H9 (cell line): ENCODE measurements around the gene FMO5. TPM values are rescaled to one million over a fixed set of nuclear protein-coding genes. Genes with fewer than 3 reads are reported as not detected.
"Not testable (repeated sequence)": the region's sequence is repeated elsewhere in the genome, so short reads cannot be mapped to it uniquely, and the experiment has no call there.

Experiments used
- DNase-seq: peaks from one replicate; pipeline ENCODE4 v3.0.0-alpha.2; 2017
- H2AFZ ChIP-seq: one replicate; pipeline ENCODE4 v1.6.1; 2013; ENCODE audit warnings: mild to moderate bottlenecking, low read length, control low read depth, moderate library complexity
- H2AK5ac ChIP-seq: 2 replicates; pipeline ENCODE4 v1.6.1; 2013; ENCODE audit warnings: low read length, control low read depth, mixed read lengths; ENCODE audit not compliant: insufficient read length
- H2BK120ac ChIP-seq: one replicate; pipeline ENCODE4 v1.6.1; 2013; ENCODE audit warnings: low read depth, mild to moderate bottlenecking, low read length, control low read depth, inconsistent platforms; ENCODE audit not compliant: poor library complexity, severe bottlenecking
- H2BK12ac ChIP-seq: 2 replicates; pipeline ENCODE4 v1.6.1; 2013; ENCODE audit warnings: low read length, control low read depth, mixed read lengths, low read depth; ENCODE audit not compliant: insufficient read length
- H2BK15ac ChIP-seq: 2 replicates; pipeline ENCODE4 v1.6.1; 2013; ENCODE audit warnings: low read depth, low read length, control low read depth
- H2BK20ac ChIP-seq: one replicate; pipeline ENCODE4 v1.6.1; 2013; ENCODE audit warnings: low read depth, mild to moderate bottlenecking, low read length, control low read depth, inconsistent platforms; ENCODE audit not compliant: poor library complexity, severe bottlenecking
- H2BK5ac ChIP-seq: 2 replicates; pipeline ENCODE4 v1.6.1; 2013; ENCODE audit warnings: low read length, control low read depth, mixed read lengths; ENCODE audit not compliant: insufficient read length
- H3K14ac ChIP-seq: 2 replicates; pipeline ENCODE4 v1.6.1; 2013; ENCODE audit warnings: low read length, control low read depth; ENCODE audit not compliant: insufficient read depth
- H3K18ac ChIP-seq: 2 replicates; pipeline ENCODE4 v1.6.1; 2013; ENCODE audit warnings: low read depth, mild to moderate bottlenecking, mixed read lengths, low read length, control low read depth; ENCODE audit not compliant: insufficient read length
- H3K23ac ChIP-seq: 2 replicates; pipeline ENCODE4 v1.6.1; 2013; ENCODE audit warnings: low read length, control low read depth, mixed read lengths, low read depth; ENCODE audit not compliant: insufficient read length
- H3K23me2 ChIP-seq: 2 replicates; pipeline ENCODE4 v1.6.1; 2013; ENCODE audit warnings: low read depth, mild to moderate bottlenecking, mixed read lengths, low read length, control low read depth; ENCODE audit not compliant: insufficient read length, poor library complexity, severe bottlenecking
- H3K27ac ChIP-seq: 2 replicates; pipeline ENCODE4 v1.5.1; 2013; ENCODE audit warnings: low read length, control low read depth, mixed read lengths, low read depth; ENCODE audit not compliant: insufficient read length
- H3K27me3 ChIP-seq: 2 replicates; pipeline ENCODE4 v1.6.1; 2013; ENCODE audit warnings: low read length, control low read depth, inconsistent platforms; ENCODE audit not compliant: insufficient read depth
- H3K4ac ChIP-seq: 2 replicates; pipeline ENCODE4 v1.6.1; 2013; ENCODE audit warnings: low read depth, mild to moderate bottlenecking, control low read depth, inconsistent platforms, low read length, moderate library complexity
- H3K4me1 ChIP-seq: 2 replicates; pipeline ENCODE4 v1.6.1; 2013; ENCODE audit warnings: low read length, control low read depth, inconsistent platforms; ENCODE audit not compliant: insufficient read depth
- H3K4me2 ChIP-seq: 2 replicates; pipeline ENCODE4 v1.6.1; 2013; ENCODE audit warnings: low read length, control low read depth, mixed read lengths; ENCODE audit not compliant: insufficient read length, insufficient read depth
- H3K56ac ChIP-seq: 2 replicates; pipeline ENCODE4 v1.6.1; 2013; ENCODE audit warnings: low read depth, mild to moderate bottlenecking, mixed read lengths, low read length, control low read depth; ENCODE audit not compliant: insufficient read length
- H3K79me1 ChIP-seq: 2 replicates; pipeline ENCODE4 v1.6.1; 2013; ENCODE audit warnings: low read depth, mild to moderate bottlenecking, moderate library complexity, low read length, control low read depth, inconsistent platforms; ENCODE audit not compliant: insufficient read depth, poor library complexity, severe bottlenecking
- H3K79me2 ChIP-seq: 2 replicates; pipeline ENCODE4 v1.6.1; 2013; ENCODE audit warnings: low read length, control low read depth, inconsistent platforms; ENCODE audit not compliant: insufficient read depth
- H3K9ac ChIP-seq: 2 replicates; pipeline ENCODE4 v1.6.1; 2013; ENCODE audit warnings: low read length, control low read depth, mixed read lengths; ENCODE audit not compliant: insufficient read length; ENCODE audit errors: extremely low read depth
- H3K9me3 ChIP-seq: one replicate; pipeline ENCODE4 v1.6.1; 2013; ENCODE audit warnings: low read depth, low read length, inconsistent platforms; ENCODE audit not compliant: control insufficient read depth
- H3T11ph ChIP-seq: one replicate; pipeline ENCODE4 v1.6.1; 2013; ENCODE audit warnings: mild to moderate bottlenecking, low read length, control low read depth, inconsistent platforms
- H4K20me1 ChIP-seq: one replicate; pipeline ENCODE4 v1.6.1; 2013; ENCODE audit not compliant: control insufficient read depth, insufficient read length, insufficient read depth
- H4K5ac ChIP-seq: 2 replicates; pipeline ENCODE4 v1.6.1; 2013; ENCODE audit warnings: low read depth, mild to moderate bottlenecking, mixed read lengths, low read length, control low read depth; ENCODE audit not compliant: insufficient read length
- H4K8ac ChIP-seq: replicated peaks from 2 replicates; pipeline ENCODE4 v1.6.1; 2013; ENCODE audit warnings: low read length, control low read depth, mixed read lengths, low read depth; ENCODE audit not compliant: insufficient read length
- H4K91ac ChIP-seq: 2 replicates; pipeline ENCODE4 v1.6.1; 2013; ENCODE audit warnings: low read depth, mild to moderate bottlenecking, moderate library complexity, mixed read lengths, low read length, control low read depth; ENCODE audit not compliant: insufficient read length
- H3K27ac Mint-ChIP-seq, 3 experiments: 2 replicates in 2 of 3; 3 replicates in 1 of 3; pipeline ENCODE4 v1.8.0; 2020 to 2021; ENCODE audit warnings: mixed read lengths in 3 of 3, mild to moderate bottlenecking in 1 of 3, moderate library complexity in 1 of 3
- H3K27me3 Mint-ChIP-seq: 2 replicates; pipeline ENCODE4 v1.8.0; 2021; ENCODE audit warnings: low read depth, mild to moderate bottlenecking, moderate library complexity, mixed read lengths
- H3K36me3 Mint-ChIP-seq, 3 experiments: 2 replicates in 2 of 3; 3 replicates in 1 of 3; pipeline ENCODE4 v1.8.0; 2020 to 2021; ENCODE audit warnings: low read depth in 3 of 3, mixed read lengths in 3 of 3; ENCODE audit not compliant: insufficient read depth in 1 of 3
- H3K4me1 Mint-ChIP-seq, 2 experiments: 2 replicates each; pipeline ENCODE4 v1.8.0; 2020; ENCODE audit warnings: mixed read lengths in 2 of 2
- H3K4me3 Mint-ChIP-seq, 2 experiments: 2 replicates in 1 of 2; 3 replicates in 1 of 2; pipeline ENCODE4 v1.8.0; 2020 to 2021; ENCODE audit warnings: mild to moderate bottlenecking in 2 of 2, mixed read lengths in 2 of 2, moderate library complexity in 1 of 2
- H3K9me3 Mint-ChIP-seq, 2 experiments: 2 replicates in 1 of 2; 3 replicates in 1 of 2; pipeline ENCODE4 v1.8.0; 2020; ENCODE audit warnings: mild to moderate bottlenecking in 2 of 2, mixed read lengths in 2 of 2, moderate library complexity in 1 of 2
- CTCF ChIP-seq: fragments of 200-600 bp; sonication (generic); conservative IDR thresholded peaks from 3 replicates; pipeline ENCODE4 v1.8.0; 2021; ENCODE audit warnings: antibody characterized with exemption, mild to moderate bottlenecking
- WGBS: extraction: QIAGEN DNeasy Blood & Tissue Kit; methylation state at CpG from one replicate; pipeline ENCODE4 v1.1.7; 2013; ENCODE audit warnings: missing lambda C conversion rate, low lambda C conversion rate, mixed read lengths; ENCODE audit not compliant: insufficient read length; ENCODE audit errors: extremely low coverage; 5-methylcytosine and 5-hydroxymethylcytosine counted together
- total RNA-seq: library from RNA; stranded (reverse); gene quantifications from 2 replicates; pipeline ENCODE4 v1.2.1, GENCODE V29; 2021

Gene FMO5
- total RNA-seq, 1 experiment from 2014 or later = 0.61 TPM

- Histone ChIP-seq H3K79me1 (no peaks in the 10 kb centered on the region), H4K20me1 (no peaks in the 10 kb centered on the region), H3K27me3 (no peaks in the 10 kb centered on the region), H2AFZ (no peak overlapping the region), H2BK5ac (no peak overlapping the region), H3K23ac (no peak overlapping the region), H3K4ac (no peak overlapping the region), H3K4me2 (no peak overlapping the region), H2BK15ac (no peak overlapping the region), H2BK20ac (no peak overlapping the region), H3T11ph (no peak overlapping the region), H2BK120ac (no peak overlapping the region), H4K91ac (no peak overlapping the region), H4K5ac (no peak overlapping the region), H3K14ac (no peak overlapping the region), H3K18ac (no peak overlapping the region), H3K23me2 (no peaks in the 10 kb centered on the region), H2AK5ac (no peak overlapping the region), H3K79me2 (no peaks in the 10 kb centered on the region), H3K9ac (no peak overlapping the region), H3K56ac (no peak overlapping the region), H2BK12ac (no peak overlapping the region), H4K8ac (no peak overlapping the region), H3K4me1 (peaks cover 4% of the 10 kb centered on the region; the same call in 1 of the 2 replicates), H3K27ac (no peak overlapping the region), H3K9me3 (peaks cover 5% of the 10 kb centered on the region)
- DNase-seq = no peak
- Mint-ChIP-seq H3K27me3 (peaks cover 4% of the 10 kb centered on the region), H3K4me3 (no peak overlapping the region; a peak in 1 of 5 replicates), H3K36me3 (peaks cover 18 to 31% (median 20%) of the 10 kb centered on the region in 3 experiments), H3K9me3 (peaks cover 34 to 38% of the 10 kb centered on the region in 2 experiments), H3K27ac (no peak overlapping the region), H3K4me1 (peaks cover 11 to 18% of the 10 kb centered on the region in 2 experiments)
- TF ChIP-seq CTCF = no peak
- no CpG with 5 or more reads among the region's 1 CpG for WGBS
Measured at GRCh38 chr1:147235822-147236221, 10.7 kb upstream of the FMO5 start.

- not testable (repeated sequence) for H3K4me1 Mint-ChIP-seq, H3K27ac Mint-ChIP-seq, H4K5ac ChIP-seq, DNase-seq, H3K27me3 Mint-ChIP-seq, H4K20me1 ChIP-seq, H2BK20ac ChIP-seq, H4K91ac ChIP-seq, H3K14ac ChIP-seq, H2BK15ac ChIP-seq, H3K79me2 ChIP-seq, H2BK12ac ChIP-seq, H3K9ac ChIP-seq, H2AFZ ChIP-seq, H3K4ac ChIP-seq, H3K4me3 Mint-ChIP-seq, H3K23me2 ChIP-seq, H2BK120ac ChIP-seq, H3K27me3 ChIP-seq, H2AK5ac ChIP-seq, H3K27ac ChIP-seq, H3K23ac ChIP-seq, H3K79me1 ChIP-seq, H4K8ac ChIP-seq, H3T11ph ChIP-seq, H3K18ac ChIP-seq, H3K4me1 ChIP-seq, H2BK5ac ChIP-seq, H3K4me2 ChIP-seq, H3K56ac ChIP-seq, H3K9me3 ChIP-seq
- Mint-ChIP-seq H3K9me3 (peaks cover 36 to 40% of the 10 kb centered on the region in 2 experiments), H3K36me3 (peaks cover 18 to 32% (median 20%) of the 10 kb centered on the region in 3 experiments)
- no CpG with 5 or more reads among the region's 8 CpGs for WGBS
Measured at GRCh38 chr1:147233903-147234302, 8.8 kb upstream of the FMO5 start.
